GM18508 (cell line): ENCODE data around the gene ACOT8.
"Not testable (repeated sequence)": the region's sequence is repeated elsewhere in the genome, so short reads cannot be mapped to it uniquely, and the experiment has no call there.

Experiments
- ATAC-seq: cut with Tn5 transposase; IDR thresholded peaks from one replicate; pipeline ENCODE4 v1.9.1; 2021; ENCODE audit warnings: moderate number of reproducible peaks; ENCODE audit not compliant: insufficient read depth, unreplicated experiment

ACOT8 gene

DNA sequence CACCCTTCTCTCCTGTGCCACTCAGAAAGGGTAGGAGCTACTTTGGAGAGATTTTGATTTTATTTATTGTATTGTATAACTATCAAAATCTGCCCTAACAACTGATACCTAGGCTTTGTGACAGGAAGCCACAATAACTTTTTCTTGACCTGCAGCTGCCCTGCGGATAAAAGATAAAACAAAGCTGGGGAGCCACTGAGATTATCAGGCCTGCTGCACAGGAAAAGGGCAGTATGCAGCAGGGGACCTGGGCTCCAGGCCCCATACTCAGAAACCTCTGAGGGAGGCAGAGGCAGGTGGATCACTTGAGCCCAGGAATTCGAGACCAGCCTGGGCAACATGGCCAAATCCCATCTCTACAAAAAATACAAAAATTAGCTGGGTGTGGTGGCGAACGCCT lies 24.6 kb downstream of the ACOT8 start:
- ATAC-seq = no peak

GRCh38 chr20:45829673-45830106 lies 27.5 kb downstream of the ACOT8 start:
- ATAC-seq = not testable (repeated sequence)

DNA sequence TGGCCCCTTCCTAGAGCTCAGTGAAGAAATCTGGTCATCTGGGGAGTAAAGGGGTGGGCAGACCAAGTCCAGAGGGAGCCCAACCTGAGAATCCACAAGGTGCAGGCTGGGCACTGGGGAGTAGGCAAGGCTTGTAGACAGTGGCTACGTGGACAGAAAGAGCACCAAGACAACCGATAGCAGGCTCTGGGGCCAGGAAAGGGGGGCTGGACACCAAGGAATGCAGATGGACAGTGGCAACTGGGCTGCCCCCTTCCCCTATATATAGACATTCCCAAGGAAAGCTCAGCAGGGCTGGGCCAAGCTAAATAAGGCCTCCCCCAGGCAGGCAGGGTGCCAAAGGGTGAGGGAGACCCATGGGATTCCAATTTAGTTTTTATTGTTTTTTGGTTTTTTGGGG lies 28.6 kb downstream of the ACOT8 start:
- ATAC-seq = no peak

DNA sequence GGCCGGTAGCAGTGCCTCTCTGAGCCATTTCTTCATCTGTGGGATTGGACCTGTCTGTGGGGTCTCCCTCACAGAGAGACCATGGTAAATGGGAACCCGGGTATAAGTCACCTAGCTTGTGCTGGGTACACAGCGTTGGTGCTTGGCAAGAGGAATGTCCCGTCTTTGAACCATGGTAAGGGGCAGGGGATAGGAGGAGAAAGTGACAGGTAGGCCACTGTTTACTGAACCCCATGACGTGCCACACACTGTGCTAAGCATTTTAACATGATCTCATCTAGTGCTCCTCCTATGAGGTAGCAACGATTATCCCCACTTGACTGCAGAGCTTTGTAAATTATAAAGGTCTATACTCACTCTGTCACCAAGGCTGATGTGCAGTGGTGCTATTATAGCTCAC lies 29.5 kb downstream of the ACOT8 start:
- no peak for ATAC-seq

DNA sequence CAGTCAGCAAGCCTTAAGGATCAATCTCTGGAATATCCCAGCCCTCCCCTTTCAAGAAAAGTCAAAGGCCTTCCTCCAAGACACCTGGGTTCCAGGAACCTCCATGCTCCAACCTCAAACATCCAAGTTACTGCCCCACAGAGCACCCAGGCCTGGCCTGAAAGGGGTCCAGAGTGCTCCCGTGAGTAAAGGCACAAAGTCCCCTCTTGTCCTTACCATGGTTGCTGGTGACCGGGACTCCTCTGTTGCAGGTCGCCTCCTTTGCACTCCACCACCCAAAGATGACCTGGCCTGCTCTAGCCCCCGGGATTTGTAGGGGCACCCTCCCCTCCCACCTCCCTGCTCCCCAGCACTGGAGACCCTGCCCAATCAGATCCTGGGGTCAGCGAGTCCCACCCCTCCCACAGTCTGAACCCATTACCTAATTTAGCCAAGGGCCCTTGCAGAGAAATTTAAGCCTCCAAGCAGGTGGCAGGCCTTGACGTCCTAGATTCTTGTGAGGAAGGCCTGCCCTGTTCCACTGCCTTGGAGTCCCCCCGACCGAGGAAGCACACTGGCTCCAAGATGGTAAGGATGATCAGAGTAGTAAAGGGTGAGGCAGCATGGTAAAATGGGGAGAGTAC lies 30.1 kb downstream of the ACOT8 start, which contains the start of gene TNNC2:
TSS of gene TNNC2 (minus strand) at position 283 of the 623 bp plus-strand sequence. CDS start at position 219, 64 bp downstream.
- ATAC-seq = no peak

DNA sequence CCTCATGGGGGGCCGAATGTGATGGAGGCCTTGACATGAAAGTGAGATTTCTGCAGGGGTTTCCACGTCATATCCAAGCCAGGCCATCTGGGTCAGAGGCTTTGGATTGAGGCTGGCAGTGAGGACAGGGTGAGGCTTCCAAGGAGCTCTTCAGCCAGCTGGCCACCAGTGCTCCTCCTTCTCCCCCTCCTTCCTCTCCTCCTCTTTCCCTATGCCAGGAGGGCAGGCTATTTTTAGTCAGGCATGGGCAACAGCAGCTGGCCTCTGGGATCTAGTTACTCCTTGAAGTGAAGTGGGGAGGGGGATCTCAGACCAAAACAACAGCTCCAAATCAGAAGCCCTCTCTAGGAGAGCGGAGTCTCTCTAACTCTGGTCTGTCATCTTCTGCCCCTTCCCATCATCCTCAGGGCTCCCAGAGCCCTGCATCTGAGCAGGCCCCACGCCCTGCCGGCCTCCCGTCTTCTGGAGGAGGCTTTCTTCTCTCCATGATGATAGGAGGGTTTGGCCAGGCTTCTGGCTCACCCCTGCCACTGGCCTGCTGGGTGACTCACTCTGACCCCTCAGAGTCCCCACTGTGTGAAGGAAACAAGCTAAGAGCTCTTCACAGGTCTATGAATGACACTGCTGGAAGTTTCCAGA lies 30.7 kb downstream of the ACOT8 start:
- ATAC-seq = no peak

GRCh38 chr20:45823949-45824835 lies 33.0 kb downstream of the ACOT8 start:
- ATAC-seq = no peak

- ATAC-seq = no peak
Measured at GRCh38 chr20:45822857-45823256, 34.3 kb downstream of the ACOT8 start.

DNA sequence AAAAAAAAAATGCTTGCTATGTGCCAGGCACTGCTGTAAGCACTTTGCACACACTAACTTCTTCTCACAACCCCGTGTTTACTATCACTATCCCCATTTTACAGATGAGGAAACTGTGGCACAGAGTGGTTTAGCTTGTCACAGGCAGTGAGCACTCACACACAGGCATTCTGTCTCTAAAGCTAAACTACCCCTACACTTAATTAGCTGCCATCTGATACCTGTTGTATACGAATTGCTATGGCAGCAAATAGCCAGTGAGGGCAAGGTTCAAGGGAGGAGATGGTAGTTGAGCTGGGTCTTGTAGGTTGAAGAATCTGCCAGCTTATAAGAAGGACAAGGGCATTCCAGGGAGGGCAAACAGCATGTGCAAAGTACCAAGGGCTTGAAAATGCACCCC lies 35.2 kb downstream of the ACOT8 start:
- no peak for ATAC-seq

DNA sequence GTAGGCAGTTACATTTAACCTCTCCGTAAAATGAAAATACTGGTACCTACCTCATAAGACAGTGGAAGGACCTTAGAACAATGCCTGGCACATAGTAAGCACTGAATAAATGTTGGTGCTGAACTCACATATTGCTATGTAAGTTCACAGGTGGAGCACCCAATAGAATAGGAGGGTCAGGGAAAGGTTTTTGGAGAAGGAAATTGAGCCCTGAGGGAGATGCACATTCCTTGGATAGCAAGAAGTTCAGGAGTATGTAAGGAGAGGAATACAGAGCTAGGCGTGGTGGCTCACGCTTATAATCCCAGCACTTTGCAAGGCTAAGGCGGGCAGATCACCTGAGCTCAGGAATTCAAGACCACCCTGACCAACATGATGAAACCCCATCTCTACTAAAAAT lies 37.7 kb downstream of the ACOT8 start:
- ATAC-seq = no peak

DNA sequence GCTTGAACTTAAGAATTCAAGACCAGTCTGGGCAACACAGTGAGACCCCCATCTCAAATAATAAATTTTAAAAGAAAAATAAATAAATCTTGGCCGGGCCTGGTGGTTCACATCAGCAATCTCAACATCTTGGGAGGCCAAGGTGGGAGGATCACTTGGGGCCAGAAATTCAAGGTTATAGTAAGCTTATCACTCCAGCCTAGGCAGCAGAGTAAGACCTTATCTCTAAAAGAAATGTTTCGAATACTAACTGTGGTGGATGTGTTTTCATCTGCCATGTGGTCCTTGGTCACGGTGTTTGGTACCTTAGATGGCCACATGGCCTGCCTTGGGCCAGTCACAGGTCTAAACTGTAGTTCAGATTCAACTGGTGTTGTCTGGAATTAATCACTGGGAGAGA lies 39.0 kb downstream of the ACOT8 start:
- no peak for ATAC-seq

GRCh38 chr20:45817376-45818194 lies 39.6 kb downstream of the ACOT8 start:
- no peak for ATAC-seq

DNA sequence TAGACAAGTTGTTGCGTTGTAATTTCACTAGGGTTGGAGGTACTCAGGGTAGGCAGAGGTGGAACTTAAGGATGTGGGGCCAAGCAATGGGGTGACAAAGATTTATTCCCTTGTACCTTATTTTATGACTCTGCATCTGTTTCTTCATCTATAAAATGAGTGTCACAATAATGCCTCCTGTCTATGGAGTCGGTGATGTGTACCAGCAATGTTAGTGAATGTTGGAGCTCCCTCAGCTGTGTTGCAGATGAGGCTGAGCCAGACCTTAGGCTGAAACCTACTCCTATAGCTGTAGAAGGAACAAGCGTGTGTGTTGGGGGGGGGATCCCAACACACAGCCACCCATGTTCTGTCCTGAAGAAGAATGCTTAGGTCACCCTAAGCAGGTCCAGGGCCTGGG lies 40.2 kb downstream of the ACOT8 start:
- ATAC-seq = no peak

- ATAC-seq = no peak
Measured at GRCh38 chr20:45814314-45814713, 42.9 kb downstream of the ACOT8 start.

DNA sequence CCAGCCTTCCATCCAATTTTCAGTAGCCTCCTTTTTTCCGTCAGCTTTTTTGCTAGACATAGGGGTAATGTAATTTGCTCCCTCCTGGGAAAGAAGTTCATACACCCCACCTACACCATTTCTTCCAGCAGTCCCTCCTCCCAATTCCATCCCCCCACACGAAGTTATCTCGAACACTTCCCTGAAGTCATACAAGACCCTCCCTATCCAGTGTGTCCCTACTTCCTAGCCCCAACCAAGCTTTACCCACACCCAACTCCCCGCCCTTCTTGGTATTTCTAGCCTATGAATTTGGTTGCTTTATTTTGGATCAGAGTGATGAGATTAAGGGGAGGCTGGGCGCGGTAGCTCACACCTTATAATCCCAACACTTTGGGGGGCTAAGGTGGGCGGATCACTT lies 43.7 kb downstream of the ACOT8 start:
- ATAC-seq = no peak

GRCh38 chr20:45813006-45813340 lies 44.2 kb downstream of the ACOT8 start:
- no peak for ATAC-seq

- peak; percentile 88 for ATAC-seq
Measured at GRCh38 chr20:45812157-45813005, 44.8 kb downstream of the ACOT8 start, which contains the start of gene UBE2C. Gene UBE2C (plus strand): TSS chr20:45812644. CDS start chr20:45812696, 52 bp downstream.

DNA sequence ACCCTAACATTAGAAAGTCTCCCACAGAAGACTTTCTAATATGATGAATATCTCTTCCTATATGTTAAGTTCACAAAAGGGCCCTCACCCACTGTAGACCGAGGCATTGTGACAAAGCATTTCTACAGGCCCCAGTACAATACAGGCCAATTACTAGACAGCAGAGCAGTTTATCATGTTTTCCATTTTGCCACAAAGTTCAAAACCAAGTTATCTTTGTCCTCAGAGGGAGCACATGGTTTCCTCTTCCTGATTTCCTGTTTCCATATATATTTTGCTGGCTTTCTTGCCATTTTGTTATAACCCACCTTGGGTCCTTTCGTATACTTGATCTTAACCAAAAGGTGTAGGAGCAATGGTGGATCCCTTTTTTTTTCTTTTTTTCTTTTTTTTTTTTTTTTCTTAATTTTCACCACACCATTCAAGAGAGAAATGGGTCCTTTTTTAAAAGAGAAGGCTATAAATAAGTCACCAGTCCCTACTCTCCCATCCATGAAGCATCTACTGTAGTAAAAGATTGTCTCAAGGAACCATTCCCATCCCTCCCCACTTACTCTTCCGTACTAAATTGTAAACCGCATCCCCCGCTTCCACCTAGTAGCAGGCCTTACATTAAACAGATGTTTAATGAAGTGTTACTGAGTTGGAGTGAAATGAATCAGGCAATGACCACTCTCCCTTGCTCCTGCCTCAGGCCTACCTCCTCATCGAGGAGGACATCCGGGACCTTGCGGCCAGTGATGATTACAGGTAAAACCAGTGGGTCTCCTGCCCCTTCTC lies 46.8 kb downstream of the ACOT8 start:
- no peak for ATAC-seq

DNA sequence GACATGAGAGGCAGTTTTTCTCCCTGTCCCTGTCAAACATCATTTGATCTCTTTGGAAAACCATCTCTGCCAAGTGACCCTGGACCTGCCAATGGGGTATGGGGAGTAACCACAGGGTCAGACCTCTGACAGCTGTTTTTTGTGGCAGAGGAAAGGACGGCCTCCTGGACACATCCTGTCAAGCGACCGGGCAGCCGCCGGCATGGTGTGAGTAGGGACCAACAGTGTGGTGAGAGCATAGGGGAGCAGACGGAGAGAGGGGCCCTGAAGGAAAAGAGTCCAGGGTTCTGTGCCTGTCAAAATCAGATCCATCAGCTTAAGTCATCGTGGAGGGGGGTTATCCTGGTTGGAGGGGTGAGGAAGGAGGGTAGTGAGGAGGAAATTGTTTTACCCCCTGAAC lies 55.3 kb downstream of the ACOT8 start:
- ATAC-seq = no peak
